ENCODE measurements around the gene MED23. TPM values are rescaled to one million over a fixed set of nuclear protein-coding genes. Genes with fewer than 3 reads are reported as not detected.

The MED23 gene
- total RNA-seq, 6 experiments from 2014 or later: 8.8 to 13.8 (median 11.0) TPM

GRCh38 chr6:131663578-131664165 lies 35.6 kb upstream of the MED23 start:
- intact Hi-C loops (cut with DNase I): no loop called here
- Histone ChIP-seq H3K27ac (no peak overlapping the region), H3K9me3 (no peaks in the 10 kb centered on the region), H3K4me3 (no peak overlapping the region), H3K27me3 (no peaks in the 10 kb centered on the region), H3K36me3 (no peaks in the 10 kb centered on the region), H3K4me1 (no peaks in the 10 kb centered on the region)
- DNase-seq (no peak), ATAC-seq (no peak)
- TF ChIP-seq, protein P1, sequence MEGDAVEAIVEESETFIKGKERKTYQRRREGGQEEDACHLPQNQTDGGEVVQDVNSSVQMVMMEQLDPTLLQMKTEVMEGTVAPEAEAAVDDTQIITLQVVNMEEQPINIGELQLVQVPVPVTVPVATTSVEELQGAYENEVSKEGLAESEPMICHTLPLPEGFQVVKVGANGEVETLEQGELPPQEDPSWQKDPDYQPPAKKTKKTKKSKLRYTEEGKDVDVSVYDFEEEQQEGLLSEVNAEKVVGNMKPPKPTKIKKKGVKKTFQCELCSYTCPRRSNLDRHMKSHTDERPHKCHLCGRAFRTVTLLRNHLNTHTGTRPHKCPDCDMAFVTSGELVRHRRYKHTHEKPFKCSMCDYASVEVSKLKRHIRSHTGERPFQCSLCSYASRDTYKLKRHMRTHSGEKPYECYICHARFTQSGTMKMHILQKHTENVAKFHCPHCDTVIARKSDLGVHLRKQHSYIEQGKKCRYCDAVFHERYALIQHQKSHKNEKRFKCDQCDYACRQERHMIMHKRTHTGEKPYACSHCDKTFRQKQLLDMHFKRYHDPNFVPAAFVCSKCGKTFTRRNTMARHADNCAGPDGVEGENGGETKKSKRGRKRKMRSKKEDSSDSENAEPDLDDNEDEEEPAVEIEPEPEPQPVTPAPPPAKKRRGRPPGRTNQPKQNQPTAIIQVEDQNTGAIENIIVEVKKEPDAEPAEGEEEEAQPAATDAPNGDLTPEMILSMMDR (IDR thresholded peaks at IDR 0.05): no peak
- no peak for TF ChIP-seq POLR2A (IDR thresholded peaks at IDR 0.05)
- WGBS (ENCODE audit: insufficient coverage, low coverage, low lambda C conversion rate, missing lambda C conversion rate): 80% methylated on average over 2 of the region's 2 CpGs

GRCh38 chr6:131660195-131660594 lies 32.2 kb upstream of the MED23 start:
- ATAC-seq (peak in 1 of 4 donors; percentile 21), DNase-seq (no peak)
- Histone ChIP-seq H3K27me3 (no peaks in the 10 kb centered on the region), H3K4me1 (no peaks in the 10 kb centered on the region), H3K9me3 (no peaks in the 10 kb centered on the region), H3K36me3 (no peaks in the 10 kb centered on the region), H3K4me3 (no peak overlapping the region), H3K27ac (no peak overlapping the region)
- TF ChIP-seq, protein P1 (IDR thresholded peaks at IDR 0.05): no peak
- TF ChIP-seq POLR2A (IDR thresholded peaks at IDR 0.05): no peak
- intact Hi-C loops (cut with DNase I): no loop called here
- WGBS (ENCODE audit: insufficient coverage, low coverage, low lambda C conversion rate, missing lambda C conversion rate): 57% methylated on average over 1 of the region's 1 CpG

DNA sequence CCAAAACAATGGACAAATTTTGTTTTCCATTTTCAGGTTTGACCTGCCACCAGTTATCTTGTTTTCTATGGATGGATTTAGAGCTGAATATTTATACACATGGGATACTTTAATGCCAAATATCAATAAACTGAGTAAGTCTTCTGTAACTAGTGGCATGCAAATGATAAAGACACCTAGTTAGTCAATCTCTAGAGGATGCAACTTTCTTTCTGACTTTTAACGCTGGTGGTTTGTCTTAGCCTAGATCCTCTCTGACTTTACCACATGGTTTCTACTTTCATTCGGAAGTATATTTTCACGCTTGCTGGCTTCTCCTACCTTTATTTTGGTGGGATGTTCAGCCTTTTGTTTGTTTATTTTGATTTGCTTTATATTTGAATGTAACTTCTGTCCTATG lies 30.2 kb upstream of the MED23 start:
- no peaks in the 10 kb centered on the region for H3K36me3 ChIP-seq
- no peaks in the 10 kb centered on the region for H3K9me3 ChIP-seq
- H3K27ac ChIP-seq: no peak overlapping the region
- ATAC-seq (no peak), DNase-seq (no peak)
- no peaks in the 10 kb centered on the region for H3K27me3 ChIP-seq
- H3K4me3 ChIP-seq: no peak overlapping the region
- WGBS (ENCODE audit: insufficient coverage, low coverage, low lambda C conversion rate, missing lambda C conversion rate): 94% methylated on average over 2 of the region's 3 CpGs
- no peaks in the 10 kb centered on the region for H3K4me1 ChIP-seq
- intact Hi-C loops (cut with DNase I): no loop called here
- TF ChIP-seq, protein P1 (IDR thresholded peaks at IDR 0.05): no peak
- no peak for TF ChIP-seq POLR2A (IDR thresholded peaks at IDR 0.05)

- intact Hi-C loops (cut with DNase I): no loop called here
- H3K4me3 ChIP-seq: no peak overlapping the region
- WGBS (ENCODE audit: insufficient coverage, low coverage, low lambda C conversion rate, missing lambda C conversion rate): 88% methylated on average over 6 of the region's 6 CpGs
- DNase-seq (no peak), ATAC-seq (no peak)
- H3K9me3 ChIP-seq: no peaks in the 10 kb centered on the region
- H3K4me1 ChIP-seq: peaks cover 0 to under 1% (median 0%) of the 10 kb centered on the region in 4 donors
- TF ChIP-seq, protein P1 (IDR thresholded peaks at IDR 0.05): no peak
- no peak overlapping the region for H3K27ac ChIP-seq
- no peaks in the 10 kb centered on the region for H3K36me3 ChIP-seq
- H3K27me3 ChIP-seq: no peaks in the 10 kb centered on the region
Observed at GRCh38 chr6:131657630-131658111, 29.6 kb upstream of the MED23 start.
